Osteocyte (in vitro differentiated cells): ENCODE results near the gene CAMKMT. TPM values are rescaled to one million over a fixed set of nuclear protein-coding genes. Genes with fewer than 3 reads are reported as not detected.

Source experiments
- DNase-seq: peaks from one replicate; pipeline ENCODE4 v3.0.0; 2021; ENCODE audit warnings: mixed read lengths; ENCODE audit not compliant: unreplicated experiment; ENCODE audit errors: extremely low spot score
- H3K27ac Mint-ChIP-seq: one replicate; pipeline ENCODE4 v1.8.0; 2021; ENCODE audit warnings: mild to moderate bottlenecking, mixed read lengths; ENCODE audit not compliant: unreplicated experiment
- H3K27me3 Mint-ChIP-seq: one replicate; pipeline ENCODE4 v1.8.0; 2021; ENCODE audit warnings: mixed read lengths; ENCODE audit not compliant: unreplicated experiment
- H3K36me3 Mint-ChIP-seq: one replicate; pipeline ENCODE4 v1.8.0; 2021; ENCODE audit warnings: mixed read lengths; ENCODE audit not compliant: unreplicated experiment
- H3K4me1 Mint-ChIP-seq: one replicate; pipeline ENCODE4 v1.8.0; 2021; ENCODE audit warnings: mixed read lengths; ENCODE audit not compliant: unreplicated experiment
- H3K4me3 Mint-ChIP-seq: one replicate; pipeline ENCODE4 v1.8.0; 2021; ENCODE audit warnings: mild to moderate bottlenecking, moderate library complexity, mixed read lengths; ENCODE audit not compliant: unreplicated experiment
- H3K9me3 Mint-ChIP-seq: one replicate; pipeline ENCODE4 v1.8.0; 2021; ENCODE audit warnings: mixed read lengths; ENCODE audit not compliant: unreplicated experiment
- total RNA-seq: library from RNA; stranded (reverse); gene quantifications from 2 replicates; pipeline ENCODE4 v1.2.1, GENCODE V29; 2021
- TF ChIP-seq, protein P1 (sequence below): fragments of 200-600 bp; sonication (generic); IDR thresholded peaks from 2 replicates; pipeline ENCODE4 v1.5.0; 2021; ENCODE audit warnings: antibody characterized with exemption, mild to moderate bottlenecking, moderate library complexity

CAMKMT gene
- total RNA-seq, 1 donor from 2014 or later: 10.9 TPM

- TF ChIP-seq, protein P1, sequence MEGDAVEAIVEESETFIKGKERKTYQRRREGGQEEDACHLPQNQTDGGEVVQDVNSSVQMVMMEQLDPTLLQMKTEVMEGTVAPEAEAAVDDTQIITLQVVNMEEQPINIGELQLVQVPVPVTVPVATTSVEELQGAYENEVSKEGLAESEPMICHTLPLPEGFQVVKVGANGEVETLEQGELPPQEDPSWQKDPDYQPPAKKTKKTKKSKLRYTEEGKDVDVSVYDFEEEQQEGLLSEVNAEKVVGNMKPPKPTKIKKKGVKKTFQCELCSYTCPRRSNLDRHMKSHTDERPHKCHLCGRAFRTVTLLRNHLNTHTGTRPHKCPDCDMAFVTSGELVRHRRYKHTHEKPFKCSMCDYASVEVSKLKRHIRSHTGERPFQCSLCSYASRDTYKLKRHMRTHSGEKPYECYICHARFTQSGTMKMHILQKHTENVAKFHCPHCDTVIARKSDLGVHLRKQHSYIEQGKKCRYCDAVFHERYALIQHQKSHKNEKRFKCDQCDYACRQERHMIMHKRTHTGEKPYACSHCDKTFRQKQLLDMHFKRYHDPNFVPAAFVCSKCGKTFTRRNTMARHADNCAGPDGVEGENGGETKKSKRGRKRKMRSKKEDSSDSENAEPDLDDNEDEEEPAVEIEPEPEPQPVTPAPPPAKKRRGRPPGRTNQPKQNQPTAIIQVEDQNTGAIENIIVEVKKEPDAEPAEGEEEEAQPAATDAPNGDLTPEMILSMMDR: no peak
- Mint-ChIP-seq H3K4me1 (no peaks in the 10 kb centered on the region), H3K4me3 (no peak overlapping the region), H3K36me3 (no peaks in the 10 kb centered on the region), H3K27me3 (no peaks in the 10 kb centered on the region), H3K9me3 (no peaks in the 10 kb centered on the region), H3K27ac (no peak overlapping the region)
- no peak for DNase-seq
Measured at GRCh38 chr2:44441200-44441599, 79.5 kb downstream of the CAMKMT start.

DNA sequence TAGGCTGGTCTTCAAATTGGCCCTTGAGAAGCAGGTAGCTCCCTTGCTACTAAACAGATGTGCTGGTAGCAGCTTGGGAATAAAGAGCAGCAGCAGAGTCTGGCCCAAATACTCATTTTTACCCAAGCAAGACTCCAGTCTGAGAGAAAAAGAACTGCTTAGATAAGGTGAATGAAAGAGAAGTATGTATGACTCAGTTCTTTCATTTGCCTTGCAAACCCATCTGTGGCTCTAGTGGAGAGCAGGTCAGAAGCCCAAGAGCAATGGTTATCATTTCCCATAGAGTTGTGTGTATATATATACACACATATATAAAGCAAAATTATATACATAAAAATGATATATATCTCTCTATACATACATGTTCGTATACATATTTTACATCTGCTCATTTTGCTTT lies 80.3 kb downstream of the CAMKMT start:
- no peak for DNase-seq
- no peaks in the 10 kb centered on the region for H3K9me3 Mint-ChIP-seq

GRCh38 chr2:44443517-44443916 lies 81.8 kb downstream of the CAMKMT start:
- no peaks in the 10 kb centered on the region for H3K9me3 Mint-ChIP-seq
- H3K36me3 Mint-ChIP-seq: no peaks in the 10 kb centered on the region
- no peaks in the 10 kb centered on the region for H3K27me3 Mint-ChIP-seq
- TF ChIP-seq, protein P1: no peak
- DNase-seq: no peak
- no peak overlapping the region for H3K27ac Mint-ChIP-seq
- H3K4me3 Mint-ChIP-seq: no peak overlapping the region
- H3K4me1 Mint-ChIP-seq: no peaks in the 10 kb centered on the region

More for the DNA sequence above, 80.3 kb downstream of the CAMKMT start:
- Mint-ChIP-seq H3K36me3 (no peaks in the 10 kb centered on the region), H3K4me1 (no peaks in the 10 kb centered on the region), H3K4me3 (no peak overlapping the region), H3K27me3 (no peaks in the 10 kb centered on the region), H3K27ac (no peak overlapping the region)
- TF ChIP-seq, protein P1: no peak

- no peak for DNase-seq
- Mint-ChIP-seq H3K27ac (no peak overlapping the region), H3K27me3 (no peaks in the 10 kb centered on the region), H3K4me3 (no peak overlapping the region), H3K4me1 (no peaks in the 10 kb centered on the region), H3K9me3 (no peaks in the 10 kb centered on the region), H3K36me3 (no peaks in the 10 kb centered on the region)
- TF ChIP-seq, protein P1: no peak
Measured at GRCh38 chr2:44444881-44445280, 83.1 kb downstream of the CAMKMT start.

- Mint-ChIP-seq H3K4me3 (no peak overlapping the region), H3K4me1 (peaks cover 5% of the 10 kb centered on the region), H3K27me3 (no peaks in the 10 kb centered on the region), H3K36me3 (no peaks in the 10 kb centered on the region), H3K27ac (no peak overlapping the region), H3K9me3 (no peaks in the 10 kb centered on the region)
- TF ChIP-seq, protein P1: no peak
- no peak for DNase-seq
Measured at GRCh38 chr2:44448860-44449527, 87.2 kb downstream of the CAMKMT start.
